ENCODE results near the gene ZNF787.
"Not testable (repeated sequence)": the region's sequence is repeated elsewhere in the genome, so short reads cannot be mapped to it uniquely, and the experiment has no call there.

The ZNF787 gene

GRCh38 chr19:56099638-56100539 is 21.2 kb downstream of the ZNF787 start:
- peaks cover 0 to 65% (median 48%) of the 10 kb centered on the region in 5 donors for H3K36me3 ChIP-seq (ENCODE audit: control insufficient read depth in 5 of 5, insufficient read depth in 5 of 5, low read length in 5 of 5)
- H3K9me3 ChIP-seq (ENCODE audit: control insufficient read depth in 5 of 5, low read length in 5 of 5): no peaks in the 10 kb centered on the region

GRCh38 chr19:56098731-56099568 is 22.1 kb downstream of the ZNF787 start:
- Histone ChIP-seq H3K4me1 (ENCODE audit: control insufficient read depth in 5 of 5, insufficient read depth in 5 of 5, low read length in 5 of 5) (peaks cover 0 to 12% (median 5%) of the 10 kb centered on the region in 5 donors), H3K4me3 (ENCODE audit: low read depth in 1 of 5, low read length in 5 of 5) (no peak overlapping the region), H3K36me3 (ENCODE audit: control insufficient read depth in 5 of 5, insufficient read depth in 5 of 5, low read length in 5 of 5) (peaks cover 0 to 69% (median 48%) of the 10 kb centered on the region in 5 donors)

More at GRCh38 chr19:56099638-56100539, 21.2 kb downstream of the ZNF787 start:
- no peak overlapping the region for H3K9ac ChIP-seq (ENCODE audit: low read length in 5 of 5)
- peaks cover 0 to 17% (median 10%) of the 10 kb centered on the region in 5 donors for H3K4me1 ChIP-seq (ENCODE audit: control insufficient read depth in 5 of 5, insufficient read depth in 5 of 5, low read length in 5 of 5)
- H3K27ac ChIP-seq (ENCODE audit: low read depth, low read length): no peak overlapping the region
- no peaks in the 10 kb centered on the region for H3K27me3 ChIP-seq (ENCODE audit: control insufficient read depth in 5 of 5, insufficient read depth in 4 of 5, low read length in 5 of 5)
- no peak overlapping the region for H3K4me3 ChIP-seq (ENCODE audit: low read depth in 1 of 5, low read length in 5 of 5)

GRCh38 chr19:56098237-56098636 is 22.9 kb downstream of the ZNF787 start:
- not testable (repeated sequence) for H3K27me3 ChIP-seq (ENCODE audit: control insufficient read depth in 5 of 5, insufficient read depth in 4 of 5, low read length in 5 of 5); H3K9me3 ChIP-seq (ENCODE audit: control insufficient read depth in 5 of 5, low read length in 5 of 5); H3K4me3 ChIP-seq (ENCODE audit: low read depth in 1 of 5, low read length in 5 of 5); H3K9ac ChIP-seq (ENCODE audit: low read length in 5 of 5); H3K27ac ChIP-seq (ENCODE audit: low read depth, low read length)
- peaks cover 0 to 73% (median 53%) of the 10 kb centered on the region in 5 donors for H3K36me3 ChIP-seq (ENCODE audit: control insufficient read depth in 5 of 5, insufficient read depth in 5 of 5, low read length in 5 of 5)
- H3K4me1 ChIP-seq (ENCODE audit: control insufficient read depth in 5 of 5, insufficient read depth in 5 of 5, low read length in 5 of 5): peaks cover 0 to 12% (median 4%) of the 10 kb centered on the region in 5 donors

More at GRCh38 chr19:56098731-56099568, 22.1 kb downstream of the ZNF787 start:
- Histone ChIP-seq H3K27ac (ENCODE audit: low read depth, low read length) (no peak overlapping the region), H3K27me3 (ENCODE audit: control insufficient read depth in 5 of 5, insufficient read depth in 4 of 5, low read length in 5 of 5) (no peaks in the 10 kb centered on the region), H3K9ac (ENCODE audit: low read length in 5 of 5) (no peak overlapping the region), H3K9me3 (ENCODE audit: control insufficient read depth in 5 of 5, low read length in 5 of 5) (no peaks in the 10 kb centered on the region)

- Histone ChIP-seq H3K4me1 (ENCODE audit: control insufficient read depth in 5 of 5, insufficient read depth in 5 of 5, low read length in 5 of 5) (peaks cover 0 to 12% (median 0%) of the 10 kb centered on the region in 5 donors), H3K27ac (ENCODE audit: low read depth, low read length) (no peak overlapping the region), H3K36me3 (ENCODE audit: control insufficient read depth in 5 of 5, insufficient read depth in 5 of 5, low read length in 5 of 5) (peaks cover 0 to 76% (median 52%) of the 10 kb centered on the region in 5 donors), H3K9me3 (ENCODE audit: control insufficient read depth in 5 of 5, low read length in 5 of 5) (no peaks in the 10 kb centered on the region), H3K27me3 (ENCODE audit: control insufficient read depth in 5 of 5, insufficient read depth in 4 of 5, low read length in 5 of 5) (no peaks in the 10 kb centered on the region), H3K4me3 (ENCODE audit: low read depth in 1 of 5, low read length in 5 of 5) (no peak overlapping the region), H3K9ac (ENCODE audit: low read length in 5 of 5) (no peak overlapping the region)
Observed at GRCh38 chr19:56097776-56098175, 23.3 kb downstream of the ZNF787 start.

GRCh38 chr19:56097306-56097705 is 23.8 kb downstream of the ZNF787 start:
- Histone ChIP-seq H3K9me3 (ENCODE audit: control insufficient read depth in 5 of 5, low read length in 5 of 5) (no peaks in the 10 kb centered on the region), H3K27ac (ENCODE audit: low read depth, low read length) (no peak overlapping the region), H3K36me3 (ENCODE audit: control insufficient read depth in 5 of 5, insufficient read depth in 5 of 5, low read length in 5 of 5) (peaks cover 0 to 72% (median 48%) of the 10 kb centered on the region in 5 donors), H3K27me3 (ENCODE audit: control insufficient read depth in 5 of 5, insufficient read depth in 4 of 5, low read length in 5 of 5) (no peaks in the 10 kb centered on the region), H3K9ac (ENCODE audit: low read length in 5 of 5) (no peak overlapping the region), H3K4me1 (ENCODE audit: control insufficient read depth in 5 of 5, insufficient read depth in 5 of 5, low read length in 5 of 5) (peaks cover 0 to 14% (median 0%) of the 10 kb centered on the region in 5 donors), H3K4me3 (ENCODE audit: low read depth in 1 of 5, low read length in 5 of 5) (no peak overlapping the region)

GRCh38 chr19:56096665-56097064 is 24.4 kb downstream of the ZNF787 start:
- H3K9me3 ChIP-seq (ENCODE audit: control insufficient read depth in 5 of 5, low read length in 5 of 5): no peaks in the 10 kb centered on the region
- no peak overlapping the region for H3K4me3 ChIP-seq (ENCODE audit: low read depth in 1 of 5, low read length in 5 of 5)
- peaks cover 0 to 66% (median 42%) of the 10 kb centered on the region in 5 donors for H3K36me3 ChIP-seq (ENCODE audit: control insufficient read depth in 5 of 5, insufficient read depth in 5 of 5, low read length in 5 of 5)
- no peaks in the 10 kb centered on the region for H3K27me3 ChIP-seq (ENCODE audit: control insufficient read depth in 5 of 5, insufficient read depth in 4 of 5, low read length in 5 of 5)
- H3K4me1 ChIP-seq (ENCODE audit: control insufficient read depth in 5 of 5, insufficient read depth in 5 of 5, low read length in 5 of 5): peaks cover 0 to 19% (median 5%) of the 10 kb centered on the region in 5 donors
- H3K27ac ChIP-seq (ENCODE audit: low read depth, low read length): no peak overlapping the region
- H3K9ac ChIP-seq (ENCODE audit: low read length in 5 of 5): no peak overlapping the region

- Histone ChIP-seq H3K4me1 (ENCODE audit: control insufficient read depth in 5 of 5, insufficient read depth in 5 of 5, low read length in 5 of 5) (peaks cover 0 to 25% (median 16%) of the 10 kb centered on the region in 5 donors), H3K27ac (ENCODE audit: low read depth, low read length) (no peak overlapping the region), H3K9ac (ENCODE audit: low read length in 5 of 5) (no peak overlapping the region), H3K27me3 (ENCODE audit: control insufficient read depth in 5 of 5, insufficient read depth in 4 of 5, low read length in 5 of 5) (no peaks in the 10 kb centered on the region), H3K4me3 (ENCODE audit: low read depth in 1 of 5, low read length in 5 of 5) (no peak overlapping the region), H3K36me3 (ENCODE audit: control insufficient read depth in 5 of 5, insufficient read depth in 5 of 5, low read length in 5 of 5) (peaks cover 0 to 52% (median 26%) of the 10 kb centered on the region in 5 donors), H3K9me3 (ENCODE audit: control insufficient read depth in 5 of 5, low read length in 5 of 5) (no peaks in the 10 kb centered on the region)
Observed at GRCh38 chr19:56094449-56094848, 26.6 kb downstream of the ZNF787 start.

- no peaks in the 10 kb centered on the region for H3K27me3 ChIP-seq (ENCODE audit: control insufficient read depth in 5 of 5, insufficient read depth in 4 of 5, low read length in 5 of 5)
- H3K4me1 ChIP-seq (ENCODE audit: control insufficient read depth in 5 of 5, insufficient read depth in 5 of 5, low read length in 5 of 5): peaks cover 0 to 24% (median 16%) of the 10 kb centered on the region in 5 donors
- H3K9me3 ChIP-seq (ENCODE audit: control insufficient read depth in 5 of 5, low read length in 5 of 5): no peaks in the 10 kb centered on the region
- H3K27ac ChIP-seq (ENCODE audit: low read depth, low read length): no peak overlapping the region
- peaks cover 0 to 51% (median 27%) of the 10 kb centered on the region in 5 donors for H3K36me3 ChIP-seq (ENCODE audit: control insufficient read depth in 5 of 5, insufficient read depth in 5 of 5, low read length in 5 of 5)
- H3K9ac ChIP-seq (ENCODE audit: low read length in 5 of 5): no peak overlapping the region
- H3K4me3 ChIP-seq (ENCODE audit: low read depth in 1 of 5, low read length in 5 of 5): no peak overlapping the region
Observed at GRCh38 chr19:56092685-56093631, 28.1 kb downstream of the ZNF787 start.

Data from subcutaneous abdominal adipose tissue (tissue), 5 donors.